Testis (tissue), 2 donors: ENCODE data around the gene CST1.
"Not testable (repeated sequence)": the region's sequence is repeated elsewhere in the genome, so short reads cannot be mapped to it uniquely, and the experiment has no call there.

ENCODE experiments used
- CTCF ChIP-seq, 3 experiments: fragments of 450-650 bp in 2 of 3; fragments of 200-600 bp in 1 of 3; sonication (generic) in 1 of 3; IDR thresholded peaks; one replicate each; pipeline ENCODE4 v1.5.1; 2016 to 2019; ENCODE audit warnings: antibody characterized with exemption in 3 of 3, mild to moderate bottlenecking in 2 of 3, moderate library complexity in 1 of 3
- POLR2A ChIP-seq: fragments of 450-650 bp; IDR thresholded peaks from one replicate; pipeline ENCODE4 v1.6.1; 2017; ENCODE audit warnings: antibody characterized with exemption, mild to moderate bottlenecking, moderate library complexity

- not testable (repeated sequence) for TF ChIP-seq CTCF (IDR thresholded peaks at IDR 0.05); POLR2A
Observed at GRCh38 chr20:23719351-23719750, 31.4 kb downstream of the CST1 start.
